Psoas muscle (tissue), 8 donors: ENCODE data around the gene GCLM. TPM values are rescaled to one million over a fixed set of nuclear protein-coding genes. Genes with fewer than 3 reads are reported as not detected.

Source experiments
- ATAC-seq, 4 donors: fragments of 200-7000 bp; cut with Tn5 transposase; one replicate each; pipeline ENCODE4 v1.9.1; 2020; ENCODE audit warnings: moderate library complexity in 3 of 4, mild to moderate bottlenecking in 2 of 4
- DNase-seq, 2 donors: peaks; one replicate each; pipeline ENCODE4 v3.0.0-alpha.2; 2020
- H3K27ac ChIP-seq: fragments of 200-600 bp; one replicate; pipeline ENCODE4 v1.8.0; 2022
- H3K27me3 ChIP-seq, 3 donors: fragments of 200-600 bp in 1 of 3; one replicate each; pipeline versions ENCODE4 v1.6.1 to v1.8.0; 2013 to 2022; ENCODE audit warnings: low read length in 2 of 3, mild to moderate bottlenecking in 2 of 3, moderate library complexity in 1 of 3; ENCODE audit not compliant: insufficient read depth in 3 of 3
- H3K36me3 ChIP-seq, 2 donors: fragments of 200-600 bp in 1 of 2; one replicate each; pipeline versions ENCODE4 v1.6.1 to v1.8.0; 2013 to 2022; ENCODE audit warnings: low read depth in 1 of 2, mild to moderate bottlenecking in 1 of 2, moderate library complexity in 1 of 2; ENCODE audit not compliant: insufficient read depth in 1 of 2
- H3K4me1 ChIP-seq: fragments of 200-600 bp; one replicate; pipeline ENCODE4 v1.8.0; 2022
- H3K4me3 ChIP-seq: fragments of 200-600 bp; one replicate; pipeline ENCODE4 v1.8.0; 2022; ENCODE audit warnings: mild to moderate bottlenecking
- H3K9me3 ChIP-seq: fragments of 200-600 bp; one replicate; pipeline ENCODE4 v1.8.0; 2022
- WGBS, 3 donors: extraction: QIAGEN DNeasy Blood & Tissue Kit; methylation state at CpG; one replicate each; pipeline versions ENCODE4 v1.1.6 to v1.1.7; 2013; 5-methylcytosine and 5-hydroxymethylcytosine counted together
- intact Hi-C, 2 donors: fragments of 100-400 bp; cut with DNase I; formaldehyde crosslinking; loops; one replicate each; pipeline versions ENCODE4 v1.11.0 to v1.14.2; 2022
- polyA plus RNA-seq, 3 donors: library from polyadenylated mRNA; stranded (reverse); fragments of 200-250 nt; gene quantifications; one replicate each; pipeline ENCODE4 v1.2.3, GENCODE V29; 2013
- total RNA-seq, 4 donors: library from RNA; stranded (reverse); fragmentation: NEBNext Ultra II Directional in 2 of 4; extraction: Animal tissue kit (Norgen Biotek cat#: 25700) in 2 of 4; gene quantifications; one replicate each; pipeline versions ENCODE4 v1.2.1 to v1.2.4, GENCODE V29; 2021 to 2023
- TF ChIP-seq, protein P1 (sequence below): fragments of 200-600 bp; IDR thresholded peaks from one replicate; pipeline ENCODE4 v1.8.0; 2022; ENCODE audit warnings: antibody characterized with exemption
- donor health status: healthy with polysubstance abuse.
- donor health status: DM: no; HTN: no; CAD: no; lungs with moderate emphysema.
- donor health status: Bipolar disorder and iron deficiency.
- donor health status: healthy.
- donor health status: DM: yes; HTN: yes; CAD: no.
- donor health status: DM: no; HTN: no; CAD: no.
- donor health status: DM: no; HTN: no; CAD: no.
- donor health status: DM: yes; HTN: yes; CAD: no.

Gene GCLM
- total and polyA plus RNA-seq, 7 donors, result 22.8 to 63.9 (median 40.2) TPM

DNA sequence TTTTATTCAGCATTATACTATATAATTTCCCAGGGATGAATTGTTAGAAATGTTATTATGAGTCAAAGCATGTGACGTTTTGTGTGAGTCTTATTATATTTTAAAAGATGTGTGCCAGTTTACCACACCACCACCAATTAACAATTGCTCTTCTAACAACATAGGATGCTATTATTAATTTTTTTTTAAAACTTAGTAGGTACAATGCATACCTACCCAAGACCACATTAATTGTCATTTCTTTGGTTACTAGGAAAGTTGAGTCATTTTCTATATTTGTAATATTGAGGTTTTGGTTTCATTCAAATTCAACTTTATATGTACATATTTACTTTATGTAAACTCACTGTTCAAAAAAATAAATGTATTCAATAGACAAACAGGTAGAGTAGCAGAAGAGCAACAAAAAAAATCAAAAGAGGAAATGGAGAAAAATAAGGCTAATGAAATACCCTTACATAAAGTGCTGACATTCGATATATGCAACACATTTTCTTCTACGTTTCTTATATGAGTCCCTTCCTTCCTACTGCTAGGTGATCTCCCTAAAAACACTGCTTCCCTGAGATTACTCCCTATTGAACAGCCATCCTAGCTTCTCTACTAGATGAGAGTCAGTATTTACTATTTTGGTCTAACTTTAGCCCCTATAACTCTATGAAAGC is 9.6 kb downstream of the GCLM start:
- H3K4me3 ChIP-seq, result no peak overlapping the region
- H3K36me3 ChIP-seq, result peaks cover 3 to 78% of the 10 kb centered on the region in 2 donors
- intact Hi-C loops, result no loop called here
- peaks cover 8% of the 10 kb centered on the region for H3K4me1 ChIP-seq
- no peak overlapping the region for H3K27ac ChIP-seq
- WGBS, 3 donors, result 82 to 94% (median 85%) methylated on average over 3 of the region's 3 CpGs
- no peaks in the 10 kb centered on the region for H3K9me3 ChIP-seq
- ATAC-seq (no peak), DNase-seq (no peak)
- no peaks in the 10 kb centered on the region for H3K27me3 ChIP-seq
- TF ChIP-seq, protein P1, sequence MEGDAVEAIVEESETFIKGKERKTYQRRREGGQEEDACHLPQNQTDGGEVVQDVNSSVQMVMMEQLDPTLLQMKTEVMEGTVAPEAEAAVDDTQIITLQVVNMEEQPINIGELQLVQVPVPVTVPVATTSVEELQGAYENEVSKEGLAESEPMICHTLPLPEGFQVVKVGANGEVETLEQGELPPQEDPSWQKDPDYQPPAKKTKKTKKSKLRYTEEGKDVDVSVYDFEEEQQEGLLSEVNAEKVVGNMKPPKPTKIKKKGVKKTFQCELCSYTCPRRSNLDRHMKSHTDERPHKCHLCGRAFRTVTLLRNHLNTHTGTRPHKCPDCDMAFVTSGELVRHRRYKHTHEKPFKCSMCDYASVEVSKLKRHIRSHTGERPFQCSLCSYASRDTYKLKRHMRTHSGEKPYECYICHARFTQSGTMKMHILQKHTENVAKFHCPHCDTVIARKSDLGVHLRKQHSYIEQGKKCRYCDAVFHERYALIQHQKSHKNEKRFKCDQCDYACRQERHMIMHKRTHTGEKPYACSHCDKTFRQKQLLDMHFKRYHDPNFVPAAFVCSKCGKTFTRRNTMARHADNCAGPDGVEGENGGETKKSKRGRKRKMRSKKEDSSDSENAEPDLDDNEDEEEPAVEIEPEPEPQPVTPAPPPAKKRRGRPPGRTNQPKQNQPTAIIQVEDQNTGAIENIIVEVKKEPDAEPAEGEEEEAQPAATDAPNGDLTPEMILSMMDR, result no peak

DNA sequence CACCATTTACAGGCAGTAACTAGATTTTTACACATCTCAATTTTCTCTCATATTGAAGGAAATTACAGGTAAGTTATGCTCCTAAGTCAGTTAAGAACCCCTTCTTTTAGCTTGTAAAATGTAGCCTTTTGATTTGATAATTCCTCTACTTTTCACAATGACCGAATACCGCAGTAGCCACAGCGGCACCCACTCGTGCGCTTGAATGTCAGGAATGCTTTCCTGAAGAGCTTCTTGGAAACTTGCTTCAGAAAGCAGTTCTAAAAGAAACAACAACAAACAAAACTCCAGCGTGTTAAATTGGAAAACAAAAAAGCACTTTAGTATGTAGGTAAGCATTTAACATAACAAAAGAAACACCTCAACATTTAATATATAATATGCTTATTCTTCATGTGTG is 20.3 kb downstream of the GCLM start:
- Histone ChIP-seq H3K9me3 (no peaks in the 10 kb centered on the region), H3K27ac (no peak overlapping the region), H3K4me3 (no peak overlapping the region), H3K36me3 (peaks cover 0 to 86% of the 10 kb centered on the region in 2 donors), H3K4me1 (no peaks in the 10 kb centered on the region), H3K27me3 (no peaks in the 10 kb centered on the region)
- TF ChIP-seq, protein P1, result no peak
- DNase-seq (no peak), ATAC-seq (no peak)
- intact Hi-C loops, result no loop called here
- 71 to 75% (median 73%) methylated on average over 6 of the region's 6 CpGs for WGBS, 3 donors

DNA sequence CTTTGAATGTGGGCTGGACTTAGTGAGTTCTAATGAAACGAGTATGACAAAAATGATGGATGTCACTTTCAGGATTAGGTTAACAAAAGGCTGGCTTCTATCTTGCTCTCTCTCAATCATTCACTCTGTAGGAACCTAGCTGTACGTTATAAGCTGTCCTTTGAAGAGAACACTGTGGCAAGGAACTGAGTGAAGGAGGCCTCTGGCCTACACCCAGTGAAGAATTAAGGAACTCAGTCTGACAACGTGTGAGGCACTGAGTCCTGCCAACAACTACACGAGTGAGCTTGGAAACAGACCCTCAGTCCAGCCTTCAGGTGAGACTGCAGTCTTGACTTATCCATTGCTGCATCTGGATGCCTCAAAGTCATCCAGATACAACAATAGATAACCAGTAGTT is 27.0 kb downstream of the GCLM start:
- H3K9me3 ChIP-seq, result no peaks in the 10 kb centered on the region
- DNase-seq (no peak), ATAC-seq (no peak)
- intact Hi-C loops, result no loop called here
- no peaks in the 10 kb centered on the region for H3K27me3 ChIP-seq
- no peak overlapping the region for H3K4me3 ChIP-seq
- 64 to 83% (median 68%) methylated on average over 4 of the region's 4 CpGs for WGBS, 3 donors
- H3K4me1 ChIP-seq, result peaks cover 9% of the 10 kb centered on the region
- TF ChIP-seq, protein P1, result no peak
- no peak overlapping the region for H3K27ac ChIP-seq
- peaks cover 3 to 51% of the 10 kb centered on the region in 2 donors for H3K36me3 ChIP-seq

DNA sequence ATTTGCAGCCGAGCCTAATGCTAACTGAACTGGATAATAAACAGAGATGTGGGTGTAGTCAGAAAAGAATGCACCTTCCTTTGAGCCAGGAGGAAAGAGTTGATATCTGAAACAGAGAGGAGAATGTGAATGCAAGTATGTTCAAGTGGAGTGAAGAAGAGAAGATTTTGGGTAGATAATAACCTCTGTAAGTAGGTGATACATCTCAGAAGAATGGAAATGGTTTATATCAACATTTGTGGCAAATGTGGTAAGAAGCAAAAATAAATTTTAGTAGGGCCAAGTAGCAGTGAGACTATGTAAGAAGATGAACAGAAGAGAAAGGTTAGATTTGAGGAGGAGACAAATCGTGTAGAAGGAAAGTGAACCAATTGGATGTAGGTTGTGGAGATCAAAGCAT is 28.5 kb downstream of the GCLM start:
- Histone ChIP-seq H3K4me3 (no peak overlapping the region), H3K27ac (no peak overlapping the region), H3K4me1 (peaks cover 23% of the 10 kb centered on the region), H3K27me3 (no peaks in the 10 kb centered on the region), H3K36me3 (peaks cover 3 to 56% of the 10 kb centered on the region in 2 donors), H3K9me3 (no peaks in the 10 kb centered on the region)
- DNase-seq (no peak), ATAC-seq (no peak)
- TF ChIP-seq, protein P1, result no peak
- 90 to 94% (median 91%) methylated on average over 2 of the region's 2 CpGs for WGBS, 3 donors
- intact Hi-C loops, result no loop called here
